Caco-2 (cell line): ENCODE measurements around the gene YTHDC2. TPM values are rescaled to one million over a fixed set of nuclear protein-coding genes. Genes with fewer than 3 reads are reported as not detected.
A peak's percentile ranks its signal among the peaks of the same experiment; 100 is the strongest.

Experiments
- Bru-seq: library from RNA; stranded (reverse); fragments of 400-500 nt; gene quantifications from one replicate; lab custom pipeline; 2021; lab: Mats Ljungman, UMichigan
- BruChase-seq, 2 experiments: library from RNA; stranded (reverse); fragments of 400-500 nt; gene quantifications; one replicate each; lab custom pipeline; 2021; lab: Mats Ljungman, UMichigan
- BruUV-seq: library from RNA; stranded (reverse); fragments of 400-500 nt; replicated peaks from 2 replicates; lab custom pipeline; 2021; lab: Mats Ljungman, UMichigan
- CTCF ChIA-PET: fragments of 300-600 bp; sonication (Branson Sonifier 250); formaldehyde crosslinking; loops from one replicate; lab custom pipeline; 2022; ENCODE audit warnings: antibody characterized with exemption; lab: Charles Lee
- POLR2A ChIA-PET: fragments of 300-600 bp; sonication (Branson Sonifier 250); formaldehyde crosslinking; loops from one replicate; lab custom pipeline; 2022; ENCODE audit warnings: antibody characterized with exemption; lab: Charles Lee
- DNase-seq, 2 experiments: peaks; one replicate each; pipeline versions ENCODE4 v3.0.0 to v3.0.0-alpha.2; 2020 to 2022
- H3K27me3 ChIP-seq: replicated peaks from 2 replicates; pipeline ENCODE4 v1.6.0; 2011; ENCODE audit warnings: low read length; ENCODE audit not compliant: control insufficient read depth, insufficient read depth
- H3K36me3 ChIP-seq: 2 replicates; pipeline ENCODE4 v1.5.1; 2011; ENCODE audit warnings: low read length; ENCODE audit not compliant: control insufficient read depth, insufficient read depth
- H3K4me1 ChIP-seq: fragments of 250-450 bp; sonication (Bioruptor Pico); 2 replicates; pipeline ENCODE4 v1.5.1; 2020; ENCODE audit warnings: mild to moderate bottlenecking
- H3K4me3 ChIP-seq: 2 replicates; pipeline ENCODE4 v1.5.1; 2011; ENCODE audit warnings: low read depth, mild to moderate bottlenecking, control low read depth, low read length
- H3K9me3 ChIP-seq: fragments of 250-450 bp; sonication (Bioruptor Pico); 2 replicates; pipeline ENCODE4 v1.5.1; 2020; ENCODE audit warnings: mild to moderate bottlenecking, moderate library complexity
- H3K27ac Mint-ChIP-seq: one replicate; pipeline ENCODE4 v1.8.0; 2022; ENCODE audit warnings: mixed read lengths; ENCODE audit not compliant: unreplicated experiment
- H3K27me3 Mint-ChIP-seq: one replicate; pipeline ENCODE4 v1.8.0; 2022; ENCODE audit warnings: mixed read lengths; ENCODE audit not compliant: insufficient read depth, unreplicated experiment
- H3K36me3 Mint-ChIP-seq: one replicate; pipeline ENCODE4 v1.8.0; 2022; ENCODE audit warnings: mild to moderate bottlenecking, mixed read lengths; ENCODE audit not compliant: insufficient read depth, unreplicated experiment
- H3K4me1 Mint-ChIP-seq: one replicate; pipeline ENCODE4 v1.8.0; 2022; ENCODE audit warnings: low read depth, mixed read lengths; ENCODE audit not compliant: unreplicated experiment
- H3K4me3 Mint-ChIP-seq: one replicate; pipeline ENCODE4 v1.8.0; 2022; ENCODE audit warnings: mild to moderate bottlenecking, moderate library complexity, mixed read lengths; ENCODE audit not compliant: unreplicated experiment
- H3K9me3 Mint-ChIP-seq: one replicate; pipeline ENCODE4 v1.8.0; 2022; ENCODE audit warnings: mixed read lengths; ENCODE audit not compliant: unreplicated experiment
- intact Hi-C: fragments of 100-400 bp; cut with micrococcal nuclease; formaldehyde crosslinking; loops from one replicate; pipeline ENCODE4 v1.10.0; 2022; ENCODE audit not compliant: unreplicated experiment
- long read RNA-seq: library from polyadenylated mRNA; stranded (forward); transcript quantifications from one replicate; pipeline ENCODE4 v2.0.0, GENCODE V29; 2022
- total RNA-seq: library from RNA; stranded (reverse); gene quantifications from 2 replicates; pipeline ENCODE4 v1.2.3, GENCODE V29; 2022
- TF ChIP-seq, protein P1 (sequence below), 2 experiments: fragments of 200-600 bp in 1 of 2; IDR thresholded peaks; 1 replicate in 1 of 2; 2 replicates in 1 of 2; pipeline versions ENCODE4 v1.5.1 to v1.8.0; 2011 to 2022; ENCODE audit warnings: antibody characterized with exemption in 1 of 2, control low read depth in 1 of 2, inconsistent platforms in 1 of 2, low read depth in 1 of 2, low read length in 1 of 2, mild to moderate bottlenecking in 1 of 2, moderate library complexity in 1 of 2; ENCODE audit not compliant: insufficient read depth in 1 of 2, severe bottlenecking in 1 of 2, unreplicated experiment in 1 of 2

Gene YTHDC2
- total RNA-seq (16.9 and 19.1 TPM in 2 replicates), Bru-seq, nascent RNA (percentile 81 among the genes with signal in this experiment), BruChase-seq, experiment 1, labeled RNA remaining after a 2-hour chase (percentile 80 among the genes with signal in this experiment), BruChase-seq, experiment 2, labeled RNA remaining after a 6-hour chase (percentile 72 among the genes with signal in this experiment)
- long read RNA-seq, full-length matches to known transcripts, result 6 of 17 reads
- long read RNA-seq, partial matches to known transcripts, result 4 of 17 reads
- long read RNA-seq, other reads (novel, unspliced or antisense), result 7 of 17 reads

GRCh38 chr5:113513384-113514288 is at the start of gene YTHDC2:
YTHDC2 (plus strand) TSS chr5:113513694; CDS start chr5:113513896, 202 bp downstream.
- H3K36me3 Mint-ChIP-seq, result peaks cover 11% of the 10 kb centered on the region
- H3K9me3 ChIP-seq, result no peaks in the 10 kb centered on the region
- H3K27ac Mint-ChIP-seq, result peak within 1 kb of the TSS; percentile 16
- H3K4me1 ChIP-seq, result no peaks in the 10 kb centered on the region
- ChIA-PET POLR2A (no interaction called here), CTCF (no interaction called here)
- no TSS peak for BruUV-seq
- TF ChIP-seq, protein P1, sequence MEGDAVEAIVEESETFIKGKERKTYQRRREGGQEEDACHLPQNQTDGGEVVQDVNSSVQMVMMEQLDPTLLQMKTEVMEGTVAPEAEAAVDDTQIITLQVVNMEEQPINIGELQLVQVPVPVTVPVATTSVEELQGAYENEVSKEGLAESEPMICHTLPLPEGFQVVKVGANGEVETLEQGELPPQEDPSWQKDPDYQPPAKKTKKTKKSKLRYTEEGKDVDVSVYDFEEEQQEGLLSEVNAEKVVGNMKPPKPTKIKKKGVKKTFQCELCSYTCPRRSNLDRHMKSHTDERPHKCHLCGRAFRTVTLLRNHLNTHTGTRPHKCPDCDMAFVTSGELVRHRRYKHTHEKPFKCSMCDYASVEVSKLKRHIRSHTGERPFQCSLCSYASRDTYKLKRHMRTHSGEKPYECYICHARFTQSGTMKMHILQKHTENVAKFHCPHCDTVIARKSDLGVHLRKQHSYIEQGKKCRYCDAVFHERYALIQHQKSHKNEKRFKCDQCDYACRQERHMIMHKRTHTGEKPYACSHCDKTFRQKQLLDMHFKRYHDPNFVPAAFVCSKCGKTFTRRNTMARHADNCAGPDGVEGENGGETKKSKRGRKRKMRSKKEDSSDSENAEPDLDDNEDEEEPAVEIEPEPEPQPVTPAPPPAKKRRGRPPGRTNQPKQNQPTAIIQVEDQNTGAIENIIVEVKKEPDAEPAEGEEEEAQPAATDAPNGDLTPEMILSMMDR (IDR thresholded peaks at IDR 0.05; ENCODE audit: insufficient read depth in 1 of 2, low read depth in 1 of 2, low read length in 1 of 2, severe bottlenecking in 1 of 2, unreplicated experiment in 1 of 2), result peak in 1 of 2 experiments; percentile 17
- H3K27me3 ChIP-seq, result no peaks in the 10 kb centered on the region
- no peaks in the 10 kb centered on the region for H3K9me3 Mint-ChIP-seq
- peak; percentile 88 to 90 for DNase-seq
- peaks cover 6% of the 10 kb centered on the region for H3K4me1 Mint-ChIP-seq
- intact Hi-C loops, result loop anchor here (1.0 to 5.0 kb wide), 5 partner anchors 66 to 517 kb away; no protein-coding TSS in a partner anchor
- peak within 1 kb of the TSS; percentile 80 for H3K4me3 Mint-ChIP-seq
- no peaks in the 10 kb centered on the region; the same call in 1 of the 2 replicates for H3K36me3 ChIP-seq
- H3K4me3 ChIP-seq, result peak within 1 kb of the TSS; percentile 78
- peaks cover 7% of the 10 kb centered on the region for H3K27me3 Mint-ChIP-seq

DNA sequence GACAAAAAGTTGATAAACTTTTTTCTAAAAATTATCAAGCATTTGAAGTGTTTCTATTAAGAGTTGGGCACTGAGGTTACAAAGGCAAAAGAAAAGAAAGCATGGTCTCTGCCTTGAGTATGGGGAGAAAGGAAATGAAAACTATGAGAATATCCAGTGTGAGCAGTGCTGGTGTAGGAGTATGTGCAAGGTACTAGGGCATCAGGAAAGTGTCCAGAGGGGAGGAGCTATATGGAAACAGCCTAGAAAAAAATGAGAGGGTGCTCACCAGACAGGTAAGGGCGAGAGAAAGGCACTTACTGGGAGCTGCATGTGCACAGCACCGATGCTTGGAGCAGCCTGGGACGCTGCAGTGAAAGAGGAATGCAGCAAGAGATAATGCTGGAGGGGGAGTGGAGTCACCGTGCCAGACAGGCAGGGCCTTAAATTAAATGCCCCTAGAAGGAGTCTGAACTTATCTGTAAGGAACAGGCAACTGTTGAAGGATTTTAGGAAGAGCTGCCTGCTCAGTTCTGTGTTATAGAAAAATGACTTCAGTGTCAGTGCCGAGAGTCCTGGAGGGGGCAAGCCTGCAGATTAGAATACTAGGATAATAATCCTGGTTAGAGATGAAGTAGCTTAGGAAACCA is 39.3 kb upstream of the YTHDC2 start:
- Mint-ChIP-seq H3K9me3 (no peaks in the 10 kb centered on the region), H3K4me3 (no peak overlapping the region), H3K36me3 (no peaks in the 10 kb centered on the region), H3K27me3 (peaks cover 13% of the 10 kb centered on the region), H3K27ac (no peak overlapping the region), H3K4me1 (no peaks in the 10 kb centered on the region)
- DNase-seq, result no peak
- no peaks in the 10 kb centered on the region for H3K27me3 ChIP-seq
- no TSS peak for BruUV-seq
- no peak overlapping the region for H3K4me3 ChIP-seq
- TF ChIP-seq, protein P1 (IDR thresholded peaks at IDR 0.05; ENCODE audit: insufficient read depth in 1 of 2, low read depth in 1 of 2, low read length in 1 of 2, severe bottlenecking in 1 of 2, unreplicated experiment in 1 of 2), result no peak
- no peaks in the 10 kb centered on the region for H3K4me1 ChIP-seq
- CTCF ChIA-PET, result no interaction called here
- H3K36me3 ChIP-seq, result no peaks in the 10 kb centered on the region
- intact Hi-C loops, result no loop called here
- POLR2A ChIA-PET, result no interaction called here
- H3K9me3 ChIP-seq, result 0 out of 2 replicates have a peak, but pooled peaks cover 6% of the 10 kb centered on the region

DNA sequence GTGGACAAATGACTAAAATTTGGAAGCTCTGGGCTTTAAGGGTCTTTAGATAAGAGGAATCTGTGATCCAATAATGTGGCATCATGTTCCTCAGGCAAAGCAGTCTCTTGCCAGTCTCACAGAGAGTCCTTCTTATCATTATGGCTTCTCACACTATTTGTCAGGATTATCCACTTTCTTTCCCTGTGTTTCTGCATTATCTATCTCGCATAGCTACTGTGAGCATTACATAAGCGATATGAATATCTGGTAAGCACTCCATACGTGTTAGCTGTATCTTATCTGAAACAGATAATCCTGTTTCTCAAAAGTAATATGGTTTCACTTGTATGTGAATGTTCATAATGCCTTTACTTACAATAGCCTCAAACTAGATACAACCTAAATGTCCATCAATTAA is 34.8 kb upstream of the YTHDC2 start:
- Mint-ChIP-seq H3K36me3 (no peaks in the 10 kb centered on the region), H3K9me3 (no peaks in the 10 kb centered on the region), H3K27me3 (peaks cover 13% of the 10 kb centered on the region), H3K4me3 (no peak overlapping the region), H3K4me1 (no peaks in the 10 kb centered on the region), H3K27ac (no peak overlapping the region)
- DNase-seq, result no peak
- TF ChIP-seq, protein P1 (IDR thresholded peaks at IDR 0.05; ENCODE audit: insufficient read depth in 1 of 2, low read depth in 1 of 2, low read length in 1 of 2, severe bottlenecking in 1 of 2, unreplicated experiment in 1 of 2), result no peak
- intact Hi-C loops, result no loop called here
- Histone ChIP-seq H3K4me1 (no peaks in the 10 kb centered on the region), H3K4me3 (no peak overlapping the region), H3K27me3 (no peaks in the 10 kb centered on the region), H3K36me3 (no peaks in the 10 kb centered on the region), H3K9me3 (no peaks in the 10 kb centered on the region)
- ChIA-PET CTCF (no interaction called here), POLR2A (no interaction called here)
- no TSS peak for BruUV-seq
